Keratinocyte (primary cell): Measurements from ENCODE around the gene PARP1. TPM values are rescaled to one million over a fixed set of nuclear protein-coding genes. Genes with fewer than 3 reads are reported as not detected.

Source experiments
- DNase-seq: peaks from one replicate; pipeline ENCODE4 v3.0.0-alpha.2; 2011; ENCODE audit warnings: low read depth, missing footprints, low spot score
- FAIRE-seq: peaks from 2 replicates; lab custom pipeline; 2011; peaks lifted over from hg19 to GRCh38; lab: Jason Lieb, UNC
- H2AFZ ChIP-seq: 2 replicates; pipeline ENCODE4 v1.6.0; 2012; ENCODE audit warnings: low read length, control low read depth, inconsistent platforms; ENCODE audit not compliant: control insufficient read depth
- H3K27ac ChIP-seq: 2 replicates; pipeline ENCODE4 v1.5.1; 2011; ENCODE audit warnings: low read length; ENCODE audit not compliant: control insufficient read depth, insufficient read depth
- H3K27me3 ChIP-seq: 3 replicates; pipeline ENCODE4 v1.6.0; 2011; ENCODE audit warnings: low read length; ENCODE audit not compliant: control insufficient read depth, insufficient read depth; ENCODE audit errors: extremely low read depth
- H3K36me3 ChIP-seq, 2 experiments: 2 replicates in 1 of 2; 3 replicates in 1 of 2; pipeline ENCODE4 v1.5.1; 2011; ENCODE audit warnings: low read length in 2 of 2, mild to moderate bottlenecking in 1 of 2; ENCODE audit not compliant: control insufficient read depth in 2 of 2, insufficient read depth in 2 of 2; ENCODE audit errors: extremely low read depth in 1 of 2
- H3K4me1 ChIP-seq: 3 replicates; pipeline ENCODE4 v1.5.1; 2011; ENCODE audit warnings: low read length; ENCODE audit not compliant: control insufficient read depth, insufficient read depth; ENCODE audit errors: extremely low read depth
- H3K4me2 ChIP-seq: 3 replicates; pipeline ENCODE4 v1.6.0; 2011; ENCODE audit warnings: low read depth, low read length; ENCODE audit not compliant: control insufficient read depth, insufficient read depth; ENCODE audit errors: extremely low read depth
- H3K4me3 ChIP-seq, 3 experiments: fragments of 200-600 bp in 1 of 3; sonication (generic) in 1 of 3; 2 replicates in 2 of 3; 3 replicates in 1 of 3; pipeline ENCODE4 v1.5.1; 2011 to 2016; ENCODE audit warnings: low read length in 3 of 3, mild to moderate bottlenecking in 3 of 3, control low read depth in 2 of 3, inconsistent platforms in 1 of 3, low read depth in 1 of 3, mixed read lengths in 1 of 3, mixed run types in 1 of 3, moderate library complexity in 1 of 3; ENCODE audit not compliant: control insufficient read depth in 2 of 3, insufficient read depth in 2 of 3; ENCODE audit errors: extremely low read depth in 1 of 3
- H3K79me2 ChIP-seq: 2 replicates; pipeline ENCODE4 v1.6.0; 2012; ENCODE audit warnings: low read length; ENCODE audit not compliant: control insufficient read depth, insufficient read depth
- H3K9ac ChIP-seq: 3 replicates; pipeline ENCODE4 v1.6.0; 2011; ENCODE audit warnings: low read length; ENCODE audit not compliant: control insufficient read depth, insufficient read depth; ENCODE audit errors: extremely low read depth
- H3K9me1 ChIP-seq: 3 replicates; pipeline ENCODE4 v1.6.0; 2011; ENCODE audit warnings: low read length; ENCODE audit not compliant: control insufficient read depth, insufficient read depth; ENCODE audit errors: extremely low read depth
- H3K9me3 ChIP-seq: 2 replicates; pipeline ENCODE4 v1.5.1; 2012; ENCODE audit warnings: low read depth, low read length; ENCODE audit not compliant: control insufficient read depth
- H4K20me1 ChIP-seq: 3 replicates; pipeline ENCODE4 v1.6.0; 2011; ENCODE audit warnings: low read length; ENCODE audit not compliant: control insufficient read depth, insufficient read depth; ENCODE audit errors: extremely low read depth
- EZH2 ChIP-seq: IDR thresholded peaks from one replicate; pipeline ENCODE4 v1.6.1; 2012; ENCODE audit warnings: inconsistent platforms, mild to moderate bottlenecking, low read length, moderate library complexity
- dilution Hi-C: fragments of 300-500 bp; cut with MboI; formaldehyde crosslinking; loops from one replicate; pipeline ENCODE4 v1.7.0; 2020; ENCODE audit warnings: low sequenced_read_pairs; ENCODE audit not compliant: extremely low pct_ligation_motif_present
- polyA plus RNA-seq, 5 experiments: library from polyadenylated mRNA; depleted of rRNA in 3 of 5; stranded (reverse) in 3 of 5; stranded (forward) in 1 of 5; unstranded in 1 of 5; fragments of >200 nt; gene quantifications; 1 replicate in 1 of 5; 2 replicates in 3 of 5; 3 replicates in 1 of 5; pipeline versions ENCODE4 v1.2.1 to v1.2.3, GENCODE V29; 2011 to 2012; ENCODE audit warnings: missing spikeins in 2 of 5, low read depth in 1 of 5, low replicate concordance in 1 of 5
- TF ChIP-seq, protein P1 (sequence below), 3 experiments: IDR thresholded peaks in 1 of 3; conservative IDR thresholded peaks in 1 of 3; optimal IDR thresholded peaks in 1 of 3; 2 replicates in 2 of 3; 3 replicates in 1 of 3; pipeline versions ENCODE3 to v1.5.1; 2011; ENCODE audit warnings: low read length in 3 of 3, mild to moderate bottlenecking in 3 of 3, moderate library complexity in 2 of 3, control low read depth in 1 of 3, inconsistent platforms in 1 of 3; ENCODE audit not compliant: insufficient read depth in 2 of 3; ENCODE audit errors: extremely low read depth in 1 of 3

The PARP1 gene
- polyA plus RNA-seq, 1 donor (not counting 4 experiments of a cell fraction or from before 2014, with no cell fraction given) = 62.9 TPM

GRCh38 chr1:226419284-226420029 lies 11.6 kb upstream of the PARP1 start:
- H3K36me3 ChIP-seq = no peaks in the 10 kb centered on the region
- TF ChIP-seq, protein P1, sequence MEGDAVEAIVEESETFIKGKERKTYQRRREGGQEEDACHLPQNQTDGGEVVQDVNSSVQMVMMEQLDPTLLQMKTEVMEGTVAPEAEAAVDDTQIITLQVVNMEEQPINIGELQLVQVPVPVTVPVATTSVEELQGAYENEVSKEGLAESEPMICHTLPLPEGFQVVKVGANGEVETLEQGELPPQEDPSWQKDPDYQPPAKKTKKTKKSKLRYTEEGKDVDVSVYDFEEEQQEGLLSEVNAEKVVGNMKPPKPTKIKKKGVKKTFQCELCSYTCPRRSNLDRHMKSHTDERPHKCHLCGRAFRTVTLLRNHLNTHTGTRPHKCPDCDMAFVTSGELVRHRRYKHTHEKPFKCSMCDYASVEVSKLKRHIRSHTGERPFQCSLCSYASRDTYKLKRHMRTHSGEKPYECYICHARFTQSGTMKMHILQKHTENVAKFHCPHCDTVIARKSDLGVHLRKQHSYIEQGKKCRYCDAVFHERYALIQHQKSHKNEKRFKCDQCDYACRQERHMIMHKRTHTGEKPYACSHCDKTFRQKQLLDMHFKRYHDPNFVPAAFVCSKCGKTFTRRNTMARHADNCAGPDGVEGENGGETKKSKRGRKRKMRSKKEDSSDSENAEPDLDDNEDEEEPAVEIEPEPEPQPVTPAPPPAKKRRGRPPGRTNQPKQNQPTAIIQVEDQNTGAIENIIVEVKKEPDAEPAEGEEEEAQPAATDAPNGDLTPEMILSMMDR (optimal IDR thresholded peaks at IDR 0.05 in 1 of 3, IDR thresholded peaks at IDR 0.05 in 1 of 3, conservative IDR thresholded peaks at IDR 0.05 in 1 of 3; ENCODE audit: extremely low read depth in 1 of 3, insufficient read depth in 2 of 3, low read length in 3 of 3) = no peak
- TF ChIP-seq EZH2 = no peak

DNA sequence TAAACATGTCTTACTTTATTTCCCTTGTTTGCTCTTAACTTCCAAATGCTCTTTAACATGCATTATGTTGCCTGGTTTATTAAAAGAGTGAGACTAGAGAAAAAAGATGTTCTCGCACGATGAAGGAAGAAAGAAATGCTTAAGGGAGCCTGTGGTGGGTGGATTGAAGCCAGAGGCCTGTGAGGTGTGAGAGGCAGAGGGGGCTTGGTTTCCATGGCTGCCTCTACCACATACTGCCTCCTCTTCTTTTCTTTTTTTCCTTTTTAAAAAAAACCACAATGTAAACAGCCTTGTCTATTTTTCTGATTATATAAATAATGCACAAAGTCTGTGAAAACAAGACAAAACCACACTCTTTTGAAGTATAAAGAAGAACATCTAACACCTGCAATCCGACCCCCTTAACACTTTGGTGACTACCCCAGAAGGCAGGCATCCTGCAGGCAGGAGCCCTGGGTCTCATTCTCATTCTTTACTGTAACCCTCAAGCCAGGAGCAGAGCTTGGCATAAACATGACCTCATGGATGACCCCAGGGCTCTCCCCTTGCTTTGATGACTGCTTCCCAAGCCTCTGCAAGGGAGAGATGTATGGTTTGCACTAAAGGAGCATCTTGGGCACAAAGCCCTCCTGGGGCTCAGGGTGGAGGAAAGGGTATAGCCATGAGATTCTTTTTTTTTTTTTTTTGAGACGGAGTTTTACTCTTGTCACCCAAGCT lies 10.1 kb upstream of the PARP1 start:
- Histone ChIP-seq H3K9me3 (no peaks in the 10 kb centered on the region), H4K20me1 (no peaks in the 10 kb centered on the region), H2AFZ (no peak overlapping the region), H3K4me1 (no peaks in the 10 kb centered on the region), H3K4me3 (no peak overlapping the region), H3K36me3 (no peaks in the 10 kb centered on the region), H3K27me3 (peaks cover 6% of the 10 kb centered on the region), H3K79me2 (no peaks in the 10 kb centered on the region), H3K9ac (no peak overlapping the region), H3K27ac (no peak overlapping the region), H3K4me2 (no peak overlapping the region), H3K9me1 (no peaks in the 10 kb centered on the region)
- FAIRE-seq = no peak
- TF ChIP-seq EZH2 = no peak
- TF ChIP-seq, protein P1 (optimal IDR thresholded peaks at IDR 0.05 in 1 of 3, IDR thresholded peaks at IDR 0.05 in 1 of 3, conservative IDR thresholded peaks at IDR 0.05 in 1 of 3; ENCODE audit: extremely low read depth in 1 of 3, insufficient read depth in 2 of 3, low read length in 3 of 3) = no peak
- DNase-seq = no peak
- dilution Hi-C loops = no loop called here

More at GRCh38 chr1:226419284-226420029, 11.6 kb upstream of the PARP1 start:
- Histone ChIP-seq H3K9me3 (no peaks in the 10 kb centered on the region), H2AFZ (no peak overlapping the region), H4K20me1 (no peaks in the 10 kb centered on the region), H3K9ac (no peak overlapping the region), H3K27ac (no peak overlapping the region), H3K4me2 (no peak overlapping the region), H3K27me3 (peaks cover 6% of the 10 kb centered on the region), H3K4me3 (no peak overlapping the region), H3K4me1 (no peaks in the 10 kb centered on the region), H3K9me1 (no peaks in the 10 kb centered on the region), H3K79me2 (no peaks in the 10 kb centered on the region)
- FAIRE-seq (no peak), DNase-seq (no peak)
- dilution Hi-C loops = no loop called here
